ENCODE data around the gene ERBB2. TPM values are rescaled to one million over a fixed set of nuclear protein-coding genes. Genes with fewer than 3 reads are reported as not detected.

The ERBB2 gene
- total RNA-seq, 4 donors from 2014 or later, result 8.5 to 13.2 (median 12.3) TPM

GRCh38 chr17:39666601-39667261, 33.1 kb upstream of the ERBB2 start:
- TF ChIP-seq CTCF (IDR thresholded peaks at IDR 0.05; ENCODE audit: low read depth), result no peak

GRCh38 chr17:39667262-39667944, 32.5 kb upstream of the ERBB2 start:
- no peak for TF ChIP-seq CTCF (IDR thresholded peaks at IDR 0.05; ENCODE audit: low read depth)

- TF ChIP-seq CTCF (IDR thresholded peaks at IDR 0.05; ENCODE audit: low read depth), result no peak
Observed at GRCh38 chr17:39667945-39668924, 31.6 kb upstream of the ERBB2 start, which contains the start of gene PNMT. TSS of gene PNMT (plus strand) at chr17:39668453. CDS start at chr17:39668476, 23 bp downstream.

GRCh38 chr17:39669897-39670735, 29.7 kb upstream of the ERBB2 start:
- TF ChIP-seq CTCF (IDR thresholded peaks at IDR 0.05; ENCODE audit: low read depth), result no peak

GRCh38 chr17:39670746-39671145, 29.1 kb upstream of the ERBB2 start:
- TF ChIP-seq CTCF (IDR thresholded peaks at IDR 0.05; ENCODE audit: low read depth), result no peak

- TF ChIP-seq CTCF (IDR thresholded peaks at IDR 0.05; ENCODE audit: low read depth), result no peak
Observed at GRCh38 chr17:39671651-39672521, 28.0 kb upstream of the ERBB2 start.
